K562 (cell line): ENCODE data around the gene FXYD4. TPM values are rescaled to one million over a fixed set of nuclear protein-coding genes. Genes with fewer than 3 reads are reported as not detected.
A peak's percentile ranks its signal among the peaks of the same experiment; 100 is the strongest.

Experiments
- ARNT ChIP-seq, 2 experiments: fragments of 450-650 bp; IDR thresholded peaks; 2 replicates each; pipeline ENCODE4 v1.6.1; 2016; ENCODE audit warnings: mild to moderate bottlenecking in 1 of 2
- CEBPB ChIP-seq: fragments of 450-650 bp; IDR thresholded peaks from 2 replicates; pipeline ENCODE4 v1.6.1; 2016; ENCODE audit warnings: missing genetic modification characterization, missing compliant biosample characterization
- CEBPG ChIP-seq, 3 experiments: fragments of 200-800 bp in 1 of 3; sonication (Bioruptor generic) in 1 of 3; sonication (generic) in 1 of 3; formaldehyde crosslinking in 1 of 3; IDR thresholded peaks in 2 of 3; conservative IDR thresholded peaks in 1 of 3; 2 replicates each; pipeline versions ENCODE4 v1.6.1 to v1.8.0; 2016 to 2022; ENCODE audit warnings: missing compliant biosample characterization in 2 of 3, missing genetic modification characterization in 2 of 3, mild to moderate bottlenecking in 1 of 3, missing genetic modification reagents in 1 of 3
- MED1 ChIP-seq: sonication (generic); formaldehyde crosslinking; IDR thresholded peaks from 2 replicates; pipeline ENCODE4 v1.8.1; 2023; ENCODE audit warnings: missing genetic modification reagents, borderline replicate concordance
- NCOA2 ChIP-seq, 2 experiments: fragments of 450-650 bp; IDR thresholded peaks; 2 replicates each; pipeline ENCODE4 v1.6.1; 2018; ENCODE audit warnings: mild to moderate bottlenecking in 2 of 2, moderate library complexity in 1 of 2; ENCODE audit not compliant: partially characterized antibody in 2 of 2
- NR2C2 ChIP-seq, 2 experiments: fragments of 200-800 bp in 1 of 2; sonication (Bioruptor generic) in 1 of 2; sonication (generic) in 1 of 2; formaldehyde crosslinking in 1 of 2; IDR thresholded peaks; 2 replicates each; pipeline versions ENCODE4 v1.6.1 to v1.8.0; 2016 to 2022; ENCODE audit warnings: mild to moderate bottlenecking in 1 of 2, missing compliant biosample characterization in 1 of 2, missing genetic modification characterization in 1 of 2, missing genetic modification reagents in 1 of 2
- PPARD ChIP-seq: fragments of 250-450 bp; sonication (Bioruptor Pico); IDR thresholded peaks from 2 replicates; pipeline ENCODE4 v1.8.0; 2022; ENCODE audit warnings: inconsistent platforms, mild to moderate bottlenecking, moderate library complexity
- RFX7 ChIP-seq: fragments of 250-450 bp; sonication (Bioruptor Pico); IDR thresholded peaks from 2 replicates; pipeline ENCODE4 v1.5.1; 2021; ENCODE audit warnings: mild to moderate bottlenecking
- TCF15 ChIP-seq: fragments of 250-450 bp; sonication (Bioruptor Pico); IDR thresholded peaks from 2 replicates; pipeline ENCODE4 v1.8.0; 2022; ENCODE audit warnings: moderate library complexity, mild to moderate bottlenecking, inconsistent platforms
- XRCC4 ChIP-seq: IDR thresholded peaks from one replicate; pipeline ENCODE4 v1.6.1; 2011; ENCODE audit not compliant: insufficient read depth, insufficient read length; ENCODE audit errors: extremely low read depth
- ZNF121 ChIP-seq: sonication (generic); formaldehyde crosslinking; conservative IDR thresholded peaks from 2 replicates; pipeline ENCODE4 v1.8.0; 2022; ENCODE audit warnings: missing genetic modification reagents
- ZNF696 ChIP-seq: fragments of 250-450 bp; sonication (Bioruptor Pico); conservative IDR thresholded peaks from 2 replicates; pipeline ENCODE4 v1.4.0; 2020; ENCODE audit warnings: mild to moderate bottlenecking, moderate library complexity
- polyA plus RNA-seq, 8 experiments: library from polyadenylated mRNA; depleted of rRNA in 4 of 8; stranded (reverse) in 5 of 8; unstranded in 3 of 8; fragments of >200 nt; fragmentation: Nextera tagmentation in 2 of 8; fragmentation: Illumina TruSeq in 1 of 8; extraction: Ambion mirVana in 2 of 8; extraction: Trizol in 1 of 8; gene quantifications; 2 replicates each; pipeline versions ENCODE4 v1.2.1 to v1.2.3, GENCODE V29; 2011 to 2014; ENCODE audit warnings: inconsistent platforms in 1 of 8, missing spikeins in 1 of 8
- total RNA-seq, 7 experiments: library from RNA; depleted of rRNA in 6 of 7; stranded (reverse); fragments of >200 nt in 6 of 7; fragmentation: Illumina TruSeq in 2 of 7; extraction: Trizol in 2 of 7; gene quantifications; 2 replicates each; pipeline versions ENCODE4 v1.2.1 to v1.2.3, GENCODE V29; 2011 to 2021; ENCODE audit warnings: low replicate concordance in 1 of 7
- TF ChIP-seq, protein P1 (sequence below): fragments of 450-650 bp; formaldehyde crosslinking; conservative IDR thresholded peaks from 2 replicates; pipeline ENCODE4 v1.4.0; 2022; ENCODE audit warnings: mild to moderate bottlenecking, missing genetic modification characterization
- TF ChIP-seq, protein P2 (sequence below), 3 experiments: IDR thresholded peaks in 2 of 3; conservative IDR thresholded peaks in 1 of 3; 2 replicates each; pipeline ENCODE4 v1.5.1; 2011 to 2012; ENCODE audit warnings: low read length in 3 of 3, mild to moderate bottlenecking in 3 of 3, control low read depth in 2 of 3, improper control_type of control experiment in 1 of 3, inconsistent platforms in 1 of 3, low read depth in 1 of 3, mixed read lengths in 1 of 3, moderate library complexity in 1 of 3; ENCODE audit not compliant: insufficient read depth in 2 of 3
- TF ChIP-seq, protein P3 (sequence below), 2 experiments: fragments of 450-650 bp; formaldehyde crosslinking in 1 of 2; IDR thresholded peaks; 2 replicates each; pipeline versions ENCODE4 v1.4.0 to v1.6.1; 2014 to 2020; ENCODE audit warnings: mild to moderate bottlenecking in 2 of 2, borderline replicate concordance in 1 of 2, low read depth in 1 of 2

The FXYD4 gene
- total and polyA plus RNA-seq, 9 of the 15 experiments (the other 6 are each of a cell fraction or from before 2014, with no cell fraction given) = not detected

DNA sequence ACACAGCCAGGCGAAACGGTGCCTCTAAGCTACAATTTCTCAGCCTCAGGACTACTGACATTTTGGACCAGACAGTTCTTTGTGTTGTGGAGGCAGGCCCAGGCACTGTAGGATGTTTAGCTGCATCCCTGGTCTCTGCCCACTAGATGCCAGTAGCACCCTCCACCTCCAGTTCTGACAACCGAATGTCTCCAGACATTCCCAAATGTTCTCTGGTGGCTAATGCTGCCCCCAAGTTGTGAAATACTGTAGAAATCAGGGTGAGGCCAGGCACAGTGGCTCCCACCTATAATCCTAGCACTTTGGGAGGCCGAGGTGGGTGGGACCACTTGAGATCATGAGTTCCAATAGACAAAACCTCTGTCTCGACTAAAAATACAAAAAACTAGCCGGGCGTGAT lies 19.3 kb downstream of the FXYD4 start (continued):
- TF ChIP-seq XRCC4 (no peak), CEBPG (CRISPR knock-in tag; IDR thresholded peaks at IDR 0.05) (no peak), CEBPG (tag; conservative IDR thresholded peaks at IDR 0.05 in 1 of 2, IDR thresholded peaks at IDR 0.05 in 1 of 2) (no peak), CEBPB (peak; percentile 34; the same call in 1 of the 2 replicates), NR2C2 (CRISPR knock-in tag; IDR thresholded peaks at IDR 0.05) (no peak), NR2C2 (tag; IDR thresholded peaks at IDR 0.05) (no peak), PPARD (CRISPR knock-in tag) (no peak), TCF15 (CRISPR knock-in tag) (no peak), ZNF696 (CRISPR knock-in tag) (no peak), ARNT (IDR thresholded peaks at IDR 0.05) (no peak), NCOA2 (IDR thresholded peaks at IDR 0.05; ENCODE audit: partially characterized antibody in 2 of 2) (no peak), ZNF121 (CRISPR knock-in tag) (no peak), MED1 (no peak), RFX7 (no peak)
- TF ChIP-seq, protein P1, sequence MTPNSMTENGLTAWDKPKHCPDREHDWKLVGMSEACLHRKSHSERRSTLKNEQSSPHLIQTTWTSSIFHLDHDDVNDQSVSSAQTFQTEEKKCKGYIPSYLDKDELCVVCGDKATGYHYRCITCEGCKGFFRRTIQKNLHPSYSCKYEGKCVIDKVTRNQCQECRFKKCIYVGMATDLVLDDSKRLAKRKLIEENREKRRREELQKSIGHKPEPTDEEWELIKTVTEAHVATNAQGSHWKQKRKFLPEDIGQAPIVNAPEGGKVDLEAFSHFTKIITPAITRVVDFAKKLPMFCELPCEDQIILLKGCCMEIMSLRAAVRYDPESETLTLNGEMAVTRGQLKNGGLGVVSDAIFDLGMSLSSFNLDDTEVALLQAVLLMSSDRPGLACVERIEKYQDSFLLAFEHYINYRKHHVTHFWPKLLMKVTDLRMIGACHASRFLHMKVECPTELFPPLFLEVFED (CRISPR knock-in tag) = no peak
- TF ChIP-seq, protein P2, sequence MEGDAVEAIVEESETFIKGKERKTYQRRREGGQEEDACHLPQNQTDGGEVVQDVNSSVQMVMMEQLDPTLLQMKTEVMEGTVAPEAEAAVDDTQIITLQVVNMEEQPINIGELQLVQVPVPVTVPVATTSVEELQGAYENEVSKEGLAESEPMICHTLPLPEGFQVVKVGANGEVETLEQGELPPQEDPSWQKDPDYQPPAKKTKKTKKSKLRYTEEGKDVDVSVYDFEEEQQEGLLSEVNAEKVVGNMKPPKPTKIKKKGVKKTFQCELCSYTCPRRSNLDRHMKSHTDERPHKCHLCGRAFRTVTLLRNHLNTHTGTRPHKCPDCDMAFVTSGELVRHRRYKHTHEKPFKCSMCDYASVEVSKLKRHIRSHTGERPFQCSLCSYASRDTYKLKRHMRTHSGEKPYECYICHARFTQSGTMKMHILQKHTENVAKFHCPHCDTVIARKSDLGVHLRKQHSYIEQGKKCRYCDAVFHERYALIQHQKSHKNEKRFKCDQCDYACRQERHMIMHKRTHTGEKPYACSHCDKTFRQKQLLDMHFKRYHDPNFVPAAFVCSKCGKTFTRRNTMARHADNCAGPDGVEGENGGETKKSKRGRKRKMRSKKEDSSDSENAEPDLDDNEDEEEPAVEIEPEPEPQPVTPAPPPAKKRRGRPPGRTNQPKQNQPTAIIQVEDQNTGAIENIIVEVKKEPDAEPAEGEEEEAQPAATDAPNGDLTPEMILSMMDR (IDR thresholded peaks at IDR 0.05 in 2 of 3, conservative IDR thresholded peaks at IDR 0.05 in 1 of 3; ENCODE audit: insufficient read depth in 2 of 3, low read depth in 1 of 3, low read length in 3 of 3) = peak; percentile 57 to 72 (median 59)
- TF ChIP-seq, protein P3, sequence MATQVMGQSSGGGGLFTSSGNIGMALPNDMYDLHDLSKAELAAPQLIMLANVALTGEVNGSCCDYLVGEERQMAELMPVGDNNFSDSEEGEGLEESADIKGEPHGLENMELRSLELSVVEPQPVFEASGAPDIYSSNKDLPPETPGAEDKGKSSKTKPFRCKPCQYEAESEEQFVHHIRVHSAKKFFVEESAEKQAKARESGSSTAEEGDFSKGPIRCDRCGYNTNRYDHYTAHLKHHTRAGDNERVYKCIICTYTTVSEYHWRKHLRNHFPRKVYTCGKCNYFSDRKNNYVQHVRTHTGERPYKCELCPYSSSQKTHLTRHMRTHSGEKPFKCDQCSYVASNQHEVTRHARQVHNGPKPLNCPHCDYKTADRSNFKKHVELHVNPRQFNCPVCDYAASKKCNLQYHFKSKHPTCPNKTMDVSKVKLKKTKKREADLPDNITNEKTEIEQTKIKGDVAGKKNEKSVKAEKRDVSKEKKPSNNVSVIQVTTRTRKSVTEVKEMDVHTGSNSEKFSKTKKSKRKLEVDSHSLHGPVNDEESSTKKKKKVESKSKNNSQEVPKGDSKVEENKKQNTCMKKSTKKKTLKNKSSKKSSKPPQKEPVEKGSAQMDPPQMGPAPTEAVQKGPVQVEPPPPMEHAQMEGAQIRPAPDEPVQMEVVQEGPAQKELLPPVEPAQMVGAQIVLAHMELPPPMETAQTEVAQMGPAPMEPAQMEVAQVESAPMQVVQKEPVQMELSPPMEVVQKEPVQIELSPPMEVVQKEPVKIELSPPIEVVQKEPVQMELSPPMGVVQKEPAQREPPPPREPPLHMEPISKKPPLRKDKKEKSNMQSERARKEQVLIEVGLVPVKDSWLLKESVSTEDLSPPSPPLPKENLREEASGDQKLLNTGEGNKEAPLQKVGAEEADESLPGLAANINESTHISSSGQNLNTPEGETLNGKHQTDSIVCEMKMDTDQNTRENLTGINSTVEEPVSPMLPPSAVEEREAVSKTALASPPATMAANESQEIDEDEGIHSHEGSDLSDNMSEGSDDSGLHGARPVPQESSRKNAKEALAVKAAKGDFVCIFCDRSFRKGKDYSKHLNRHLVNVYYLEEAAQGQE (IDR thresholded peaks at IDR 0.05; ENCODE audit: borderline replicate concordance) = 0 out of 2 replicates have a peak, but pooled peaks have one; percentile 11
- TF ChIP-seq, protein P3 (CRISPR knock-in tag; IDR thresholded peaks at IDR 0.05; ENCODE audit: low read depth) = no peak
